ENCODE data around the gene UCP2. TPM values are rescaled to one million over a fixed set of nuclear protein-coding genes. Genes with fewer than 3 reads are reported as not detected.

UCP2 gene
- total RNA-seq, 2 experiments from 2014 or later = 467 to 468 TPM

GRCh38 chr11:74013141-74013540, 30.5 kb upstream of the UCP2 start:
- Histone ChIP-seq H3K4me1 (ENCODE audit: insufficient read depth, low read length) (peaks cover 92% of the 10 kb centered on the region), H3K9me3 (ENCODE audit: control insufficient read depth in 1 of 2, insufficient read depth in 1 of 2, low read length in 2 of 2) (no peaks in the 10 kb centered on the region), H3K27ac (ENCODE audit: low read depth in 1 of 2, low read length in 2 of 2) (peak overlapping the region in 1 of 2 donors; percentile 58), H3K27me3 (ENCODE audit: control insufficient read depth in 1 of 2, insufficient read depth in 2 of 2, low read length in 2 of 2) (no peaks in the 10 kb centered on the region), H3K4me3 (ENCODE audit: low read length) (no peak overlapping the region), H3K36me3 (ENCODE audit: insufficient read depth, low read length) (peaks cover 8% of the 10 kb centered on the region)
- no peak for DNase-seq
- H3K27me3 Mint-ChIP-seq = no peaks in the 10 kb centered on the region
- H3K9me3 Mint-ChIP-seq = no peaks in the 10 kb centered on the region
- peaks cover 89% of the 10 kb centered on the region for H3K4me1 Mint-ChIP-seq (ENCODE audit: low read depth)
- H3K4me3 Mint-ChIP-seq = no peak overlapping the region
- intact Hi-C loops (cut with DNase I, micrococcal nuclease) = loop anchor here in 1 of 2 experiments (2.0 kb wide), 1 partner anchor 18 kb away; no protein-coding TSS in a partner anchor
- peak overlapping the region; percentile 92 for H3K27ac Mint-ChIP-seq
- CTCF ChIA-PET = interaction anchor here (1.0 to 2.5 kb wide), 2 partner anchors 16 to 33 kb away, joined by 3 to 6 read pairs; no protein-coding TSS in a partner anchor
- no peak for TF ChIP-seq CTCF (IDR thresholded peaks at IDR 0.05)
- POLR2A ChIA-PET = interaction anchor here (1.2 to 11.8 kb wide), 5 partner anchors 8 to 49 kb away, joined by 5 to 111 read pairs (median 24); partner anchors contain the start of gene UCP2
- ATAC-seq (ENCODE audit: poor library complexity) = no peak
- peaks cover 22% of the 10 kb centered on the region for H3K36me3 Mint-ChIP-seq (ENCODE audit: low read depth)

GRCh38 chr11:74012074-74012809, 29.6 kb upstream of the UCP2 start:
- peaks cover 8% of the 10 kb centered on the region for H3K36me3 ChIP-seq (ENCODE audit: insufficient read depth, low read length)
- no peak for TF ChIP-seq CTCF (IDR thresholded peaks at IDR 0.05)
- Mint-ChIP-seq H3K36me3 (ENCODE audit: low read depth) (peaks cover 19% of the 10 kb centered on the region), H3K4me1 (ENCODE audit: low read depth) (peaks cover 95% of the 10 kb centered on the region), H3K27me3 (no peaks in the 10 kb centered on the region), H3K4me3 (peak overlapping the region; percentile 34), H3K27ac (peak overlapping the region; percentile 92), H3K9me3 (no peaks in the 10 kb centered on the region)
- ATAC-seq (ENCODE audit: poor library complexity) (no peak), DNase-seq (no peak)
- peaks cover 97% of the 10 kb centered on the region for H3K4me1 ChIP-seq (ENCODE audit: insufficient read depth, low read length)
- H3K9me3 ChIP-seq (ENCODE audit: control insufficient read depth in 1 of 2, insufficient read depth in 1 of 2, low read length in 2 of 2) = no peaks in the 10 kb centered on the region
- H3K27me3 ChIP-seq (ENCODE audit: control insufficient read depth in 1 of 2, insufficient read depth in 2 of 2, low read length in 2 of 2) = no peaks in the 10 kb centered on the region
- CTCF ChIA-PET = interaction anchor here (1.2 to 2.5 kb wide), 3 partner anchors 11 to 31 kb away, joined by 3 to 10 read pairs (median 6); no protein-coding TSS in a partner anchor
- intact Hi-C loops (cut with DNase I, micrococcal nuclease) = loop anchor here in 1 of 2 experiments (2.0 kb wide), 1 partner anchor 19 kb away; no protein-coding TSS in a partner anchor
- peak overlapping the region; percentile 55 to 58 for H3K27ac ChIP-seq (ENCODE audit: low read depth in 1 of 2, low read length in 2 of 2)
- POLR2A ChIA-PET = interaction anchor here (0.6 to 11.8 kb wide), 9 partner anchors 7 to 49 kb away, joined by 3 to 111 read pairs (median 5); partner anchors contain the start of gene UCP2
- no peak overlapping the region for H3K4me3 ChIP-seq (ENCODE audit: low read length)

- CTCF ChIA-PET = interaction anchor here (1.2 to 2.5 kb wide), 3 partner anchors 10 to 31 kb away, joined by 3 to 10 read pairs (median 6); no protein-coding TSS in a partner anchor
- Mint-ChIP-seq H3K36me3 (ENCODE audit: low read depth) (peaks cover 12% of the 10 kb centered on the region), H3K27me3 (no peaks in the 10 kb centered on the region), H3K4me3 (peak overlapping the region; percentile 34), H3K4me1 (ENCODE audit: low read depth) (peaks cover 92% of the 10 kb centered on the region), H3K9me3 (no peaks in the 10 kb centered on the region), H3K27ac (peak overlapping the region; percentile 92)
- H3K4me1 ChIP-seq (ENCODE audit: insufficient read depth, low read length) = peaks cover 100% of the 10 kb centered on the region
- H3K36me3 ChIP-seq (ENCODE audit: insufficient read depth, low read length) = peaks cover 2% of the 10 kb centered on the region
- H3K9me3 ChIP-seq (ENCODE audit: control insufficient read depth in 1 of 2, insufficient read depth in 1 of 2, low read length in 2 of 2) = no peaks in the 10 kb centered on the region
- peak; percentile 74 for ATAC-seq (ENCODE audit: poor library complexity)
- peak in 9 of 14 experiments; percentile 19 to 75 (median 38) for DNase-seq
- peak overlapping the region; percentile 55 to 58 for H3K27ac ChIP-seq (ENCODE audit: low read depth in 1 of 2, low read length in 2 of 2)
- no peak overlapping the region for H3K4me3 ChIP-seq (ENCODE audit: low read length)
- no peak for TF ChIP-seq CTCF (IDR thresholded peaks at IDR 0.05)
- H3K27me3 ChIP-seq (ENCODE audit: control insufficient read depth in 1 of 2, insufficient read depth in 2 of 2, low read length in 2 of 2) = no peaks in the 10 kb centered on the region
- intact Hi-C loops (cut with DNase I, micrococcal nuclease) = loop anchor here (2.0 kb wide), 2 partner anchors 17 to 19 kb away; no protein-coding TSS in a partner anchor
- POLR2A ChIA-PET = interaction anchor here (0.6 to 11.8 kb wide), 7 partner anchors 14 to 48 kb away, joined by 3 to 111 read pairs (median 4); partner anchors contain the start of gene UCP2
Measured at GRCh38 chr11:74011360-74012073, 28.9 kb upstream of the UCP2 start.

Data from CD4-positive, alpha-beta T cell (primary cell).